ENCODE results near the gene ZNF503. TPM values are rescaled to one million over a fixed set of nuclear protein-coding genes. Genes with fewer than 3 reads are reported as not detected.

Gene ZNF503
- total RNA-seq, 1 experiment from 2014 or later, result 1.9 TPM

Other genes with a start within 250 kb of the ZNF503 start
- gene VDAC2, start 191.0 kb downstream of the ZNF503 start, total RNA-seq (2014; rRNA removed; shearing (Covaris generic)), result 275 and 285 TPM in 2 replicates
- 5.6 and 6.1 TPM in 2 replicates for gene COMTD1, start 165.8 kb downstream of the ZNF503 start, total RNA-seq (2014; rRNA removed; shearing (Covaris generic))
- gene LRMDA, start 29.9 kb upstream of the ZNF503 start, total RNA-seq (2014; rRNA removed; shearing (Covaris generic)), result 0.24 TPM in 1 of 2 replicates, not detected in the other